Colonic mucosa (tissue), 4 donors: ENCODE data around the gene G3BP1. TPM values are rescaled to one million over a fixed set of nuclear protein-coding genes. Genes with fewer than 3 reads are reported as not detected.

Experiments used
- DNase-seq: peaks from one replicate; pipeline ENCODE4 v3.0.0-alpha.2; 2020
- H3K27ac ChIP-seq: fragments of 200-600 bp; one replicate; pipeline ENCODE4 v1.8.0; 2021
- H3K27me3 ChIP-seq: fragments of 200-600 bp; one replicate; pipeline ENCODE4 v1.8.0; 2021
- H3K36me3 ChIP-seq: fragments of 200-600 bp; one replicate; pipeline ENCODE4 v1.8.0; 2021
- H3K4me1 ChIP-seq: fragments of 200-600 bp; one replicate; pipeline ENCODE4 v1.8.0; 2021; ENCODE audit warnings: mild to moderate bottlenecking
- H3K4me3 ChIP-seq: fragments of 200-600 bp; one replicate; pipeline ENCODE4 v1.8.0; 2021
- H3K9ac ChIP-seq, 2 donors: one replicate each; pipeline ENCODE4 v1.7.0; 2013; ENCODE audit warnings: control low read depth in 2 of 2, low read depth in 2 of 2, low read length in 2 of 2
- H3K9me3 ChIP-seq: fragments of 200-600 bp; one replicate; pipeline ENCODE4 v1.8.0; 2021
- CTCF ChIP-seq: fragments of 200-600 bp; IDR thresholded peaks from one replicate; pipeline ENCODE4 v1.8.0; 2022; ENCODE audit warnings: antibody characterized with exemption, mild to moderate bottlenecking
- intact Hi-C: fragments of 100-400 bp; cut with DNase I; formaldehyde crosslinking; loops from one replicate; pipeline ENCODE4 v1.14.1; 2022
- total RNA-seq, 2 donors: library from RNA; stranded (reverse); fragmentation: NEBNext Ultra II Directional in 1 of 2; extraction: Animal tissue kit (Norgen Biotek cat#: 25700) in 1 of 2; gene quantifications; one replicate each; pipeline ENCODE4 v1.2.1, GENCODE V29; 2021
- donor health status: healthy.
- donor health status: DM: no; HTN: no; CAD: no.
- donor health status: DM: no; HTN: no; CAD: no.

G3BP1 gene
- total RNA-seq, 2 donors from 2014 or later, result 136 to 203 TPM

- no peak overlapping the region for H3K4me3 ChIP-seq
- no peak for TF ChIP-seq CTCF
- DNase-seq, result no peak
- no peaks in the 10 kb centered on the region for H3K36me3 ChIP-seq
- H3K4me1 ChIP-seq, result no peaks in the 10 kb centered on the region
- no peaks in the 10 kb centered on the region for H3K9me3 ChIP-seq
- no peak overlapping the region for H3K9ac ChIP-seq
- H3K27me3 ChIP-seq, result no peaks in the 10 kb centered on the region
- no peak overlapping the region for H3K27ac ChIP-seq
- intact Hi-C loops, result no loop called here
These were observed 39.1 kb downstream of the G3BP1 start for GRCh38 chr5:151810897-151811296.

- Histone ChIP-seq H3K9ac (no peak overlapping the region), H3K4me1 (no peaks in the 10 kb centered on the region), H3K9me3 (no peaks in the 10 kb centered on the region), H3K27me3 (no peaks in the 10 kb centered on the region), H3K27ac (no peak overlapping the region), H3K36me3 (no peaks in the 10 kb centered on the region), H3K4me3 (no peak overlapping the region)
- TF ChIP-seq CTCF, result no peak
- no peak for DNase-seq
- intact Hi-C loops, result no loop called here
These were observed 40.0 kb downstream of the G3BP1 start for GRCh38 chr5:151811593-151812321.

GRCh38 chr5:151812757-151813309, 41.1 kb downstream of the G3BP1 start:
- DNase-seq, result no peak
- Histone ChIP-seq H3K27ac (no peak overlapping the region), H3K36me3 (no peaks in the 10 kb centered on the region), H3K9ac (no peak overlapping the region), H3K4me3 (no peak overlapping the region), H3K27me3 (no peaks in the 10 kb centered on the region), H3K4me1 (no peaks in the 10 kb centered on the region), H3K9me3 (no peaks in the 10 kb centered on the region)
- TF ChIP-seq CTCF, result no peak
- intact Hi-C loops, result no loop called here

GRCh38 chr5:151815051-151815450, 43.3 kb downstream of the G3BP1 start:
- H3K9ac ChIP-seq, result no peak overlapping the region
- no peaks in the 10 kb centered on the region for H3K4me1 ChIP-seq
- H3K9me3 ChIP-seq, result no peaks in the 10 kb centered on the region
- H3K27ac ChIP-seq, result no peak overlapping the region
- H3K27me3 ChIP-seq, result no peaks in the 10 kb centered on the region
- no peak for TF ChIP-seq CTCF
- DNase-seq, result no peak
- intact Hi-C loops, result no loop called here
- no peak overlapping the region for H3K4me3 ChIP-seq
- H3K36me3 ChIP-seq, result no peaks in the 10 kb centered on the region

GRCh38 chr5:151819830-151820229, 48.1 kb downstream of the G3BP1 start:
- DNase-seq, result no peak
- Histone ChIP-seq H3K36me3 (no peaks in the 10 kb centered on the region), H3K27me3 (no peaks in the 10 kb centered on the region), H3K4me1 (no peaks in the 10 kb centered on the region), H3K27ac (no peak overlapping the region), H3K9ac (no peak overlapping the region), H3K4me3 (no peak overlapping the region), H3K9me3 (no peaks in the 10 kb centered on the region)
- TF ChIP-seq CTCF, result no peak
- intact Hi-C loops, result loop anchor here (10.0 kb wide), 1 partner anchor 535 kb away; no protein-coding TSS in a partner anchor
